NCI-H1048 (cell line): ENCODE data around the gene SLC22A14.
"Not testable (repeated sequence)": the region's sequence is repeated elsewhere in the genome, so short reads cannot be mapped to it uniquely, and the experiment has no call there.

Experiments
- DNase-seq: peaks from one replicate; lab custom pipeline; 2025; lab: John Stamatoyannopoulos, UW

The SLC22A14 gene, protein sequence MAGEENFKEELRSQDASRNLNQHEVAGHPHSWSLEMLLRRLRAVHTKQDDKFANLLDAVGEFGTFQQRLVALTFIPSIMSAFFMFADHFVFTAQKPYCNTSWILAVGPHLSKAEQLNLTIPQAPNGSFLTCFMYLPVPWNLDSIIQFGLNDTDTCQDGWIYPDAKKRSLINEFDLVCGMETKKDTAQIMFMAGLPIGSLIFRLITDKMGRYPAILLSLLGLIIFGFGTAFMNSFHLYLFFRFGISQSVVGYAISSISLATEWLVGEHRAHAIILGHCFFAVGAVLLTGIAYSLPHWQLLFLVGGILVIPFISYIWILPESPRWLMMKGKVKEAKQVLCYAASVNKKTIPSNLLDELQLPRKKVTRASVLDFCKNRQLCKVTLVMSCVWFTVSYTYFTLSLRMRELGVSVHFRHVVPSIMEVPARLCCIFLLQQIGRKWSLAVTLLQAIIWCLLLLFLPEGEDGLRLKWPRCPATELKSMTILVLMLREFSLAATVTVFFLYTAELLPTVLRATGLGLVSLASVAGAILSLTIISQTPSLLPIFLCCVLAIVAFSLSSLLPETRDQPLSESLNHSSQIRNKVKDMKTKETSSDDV

DNA sequence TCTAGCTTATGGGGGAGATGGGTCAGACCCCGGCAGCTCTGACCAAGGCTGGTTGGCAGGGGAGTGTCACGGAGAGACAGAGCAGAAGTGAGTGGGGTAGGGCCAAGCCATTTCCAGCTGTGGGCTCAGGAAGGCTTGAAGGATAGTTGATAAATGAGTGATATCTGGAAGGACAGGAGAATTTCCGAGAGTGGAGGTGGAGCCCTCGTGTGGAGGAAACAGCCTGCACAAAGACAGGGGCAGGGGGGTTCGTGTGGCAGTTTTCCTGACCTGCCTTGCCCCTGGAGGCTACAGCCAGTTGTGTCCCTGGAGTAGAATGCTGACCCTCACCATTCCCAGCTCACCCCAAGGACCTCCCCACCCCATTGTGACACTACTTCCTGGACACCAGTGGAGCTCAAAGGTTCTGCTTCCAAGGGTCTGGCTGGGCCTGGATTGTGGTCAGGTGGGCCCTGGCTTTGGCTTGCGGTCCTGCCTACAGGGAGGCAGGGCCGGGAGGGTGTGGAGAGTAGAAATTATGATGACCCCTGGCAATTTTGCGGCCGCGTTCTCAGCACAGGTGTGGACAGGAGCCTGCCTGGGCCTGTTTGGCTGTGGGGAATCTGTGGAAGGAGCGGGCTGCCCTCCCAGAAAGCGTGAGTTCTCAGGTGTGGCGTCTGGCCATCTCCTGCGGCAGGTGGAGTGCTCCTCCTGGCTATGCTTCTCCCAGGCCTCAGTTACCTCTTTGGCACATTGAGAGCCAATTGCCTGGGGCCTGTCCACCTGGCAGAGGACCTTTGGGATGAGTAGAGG lies at the start of gene SLC22A14:
Gene SLC22A14 (plus strand): TSS at position 400 of the 792 bp plus-strand sequence. CDS start 23,733 bp downstream, outside the sequence.
- no peak for DNase-seq

DNA sequence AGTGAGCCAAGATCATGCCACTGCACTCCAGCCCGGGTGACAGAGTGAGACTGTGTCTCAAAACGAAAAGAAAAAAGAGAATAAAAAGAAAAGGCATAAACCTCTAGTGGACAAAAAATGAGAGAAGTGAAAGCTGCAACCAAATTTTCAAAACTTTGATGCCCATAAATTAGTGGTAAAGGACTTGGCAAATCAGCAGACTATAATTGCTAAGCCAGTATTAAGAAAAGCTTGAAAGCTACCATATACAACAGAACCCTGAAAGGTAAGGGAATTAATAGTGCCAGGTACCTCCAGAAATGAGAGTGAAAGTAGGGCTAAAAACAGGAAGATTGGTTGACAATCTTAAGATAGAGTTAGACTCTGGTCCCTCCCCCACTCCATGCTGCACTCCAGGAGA lies 49.4 kb upstream of the SLC22A14 start:
- DNase-seq: no peak

DNA sequence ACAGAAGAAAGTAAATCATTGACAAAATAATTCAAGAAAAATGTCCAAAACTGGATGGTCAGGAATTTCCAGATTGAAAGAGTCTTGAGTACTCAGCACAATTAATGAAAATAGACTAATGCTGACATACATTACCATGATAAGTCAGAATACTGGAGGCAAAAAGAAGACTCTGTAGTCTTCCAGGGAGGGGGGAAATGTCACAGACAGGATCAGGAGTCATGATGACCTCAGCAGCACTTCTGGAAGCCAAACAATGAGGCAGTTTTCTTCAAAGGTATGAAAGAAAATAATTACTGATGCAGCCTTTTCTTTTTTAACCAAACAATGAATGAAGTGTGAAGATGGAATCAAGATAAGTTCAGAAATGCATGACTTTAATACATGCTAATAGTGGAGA lies 46.6 kb upstream of the SLC22A14 start:
- DNase-seq: no peak

DNA sequence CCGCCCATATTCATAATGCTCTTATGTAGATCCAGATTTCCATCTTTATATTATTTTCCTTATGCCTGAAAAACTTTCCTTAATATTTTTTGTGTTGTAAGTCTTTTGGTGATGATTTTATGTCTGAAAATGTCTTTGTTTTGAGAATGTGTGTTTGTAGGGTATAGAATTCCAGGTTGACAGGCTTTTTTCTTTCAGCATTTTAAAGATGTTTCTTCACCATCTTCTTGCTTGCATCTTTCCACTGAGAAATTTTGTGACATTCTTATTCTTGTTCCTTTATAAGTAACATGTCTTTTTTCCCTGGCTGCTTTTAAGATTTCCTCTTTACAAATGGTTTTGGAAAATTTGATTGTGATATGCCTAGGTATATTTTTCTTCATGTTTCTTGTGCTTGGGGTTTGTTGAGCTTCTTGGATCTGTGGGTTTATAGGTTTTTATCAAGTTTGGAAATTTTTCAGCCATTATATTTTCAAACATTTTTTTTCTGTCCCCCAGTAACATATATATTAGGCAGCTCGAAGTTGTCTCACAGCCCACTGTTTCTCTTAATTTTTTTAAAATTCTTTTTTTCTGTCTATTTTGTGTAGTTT lies 43.6 kb upstream of the SLC22A14 start:
- no peak for DNase-seq

DNA sequence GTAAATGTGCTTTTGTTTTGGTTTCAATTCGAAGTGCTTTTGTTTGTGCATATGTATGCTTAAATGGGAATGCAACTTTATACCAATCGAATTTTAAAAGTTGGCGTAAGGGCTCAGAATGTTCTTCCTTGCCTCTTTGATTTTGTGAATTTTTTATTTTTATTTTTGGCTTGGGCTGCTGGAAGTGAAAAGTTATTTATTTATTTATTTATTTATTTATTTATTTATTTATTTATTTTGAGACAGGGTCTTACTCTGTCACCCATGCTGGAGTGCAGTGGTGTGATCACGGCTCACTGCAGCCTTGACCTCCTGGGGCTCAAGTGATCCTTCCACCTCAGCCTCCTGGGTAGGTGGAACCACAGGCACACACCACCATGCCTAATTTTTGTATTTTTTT lies 39.3 kb upstream of the SLC22A14 start:
- not testable (repeated sequence) for DNase-seq

DNA sequence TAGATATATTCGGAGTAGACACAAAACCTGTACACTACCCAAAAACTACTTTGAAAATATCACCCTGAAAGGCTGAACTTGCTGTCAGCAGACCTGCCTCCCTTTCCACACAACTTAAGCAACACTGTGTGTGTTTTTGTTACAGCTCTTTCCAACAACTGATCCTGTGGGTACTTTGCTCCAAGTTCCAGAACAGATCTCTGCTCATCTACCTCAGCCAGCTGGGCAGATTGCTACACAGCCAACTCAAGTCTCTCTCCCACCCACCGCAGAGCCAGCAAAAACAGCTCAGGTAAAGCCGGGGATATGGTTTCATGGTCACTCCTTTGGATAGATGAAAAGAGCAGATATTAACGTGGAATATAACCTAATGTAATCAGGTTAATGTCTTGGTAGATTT lies 36.2 kb upstream of the SLC22A14 start:
- DNase-seq: no peak

DNA sequence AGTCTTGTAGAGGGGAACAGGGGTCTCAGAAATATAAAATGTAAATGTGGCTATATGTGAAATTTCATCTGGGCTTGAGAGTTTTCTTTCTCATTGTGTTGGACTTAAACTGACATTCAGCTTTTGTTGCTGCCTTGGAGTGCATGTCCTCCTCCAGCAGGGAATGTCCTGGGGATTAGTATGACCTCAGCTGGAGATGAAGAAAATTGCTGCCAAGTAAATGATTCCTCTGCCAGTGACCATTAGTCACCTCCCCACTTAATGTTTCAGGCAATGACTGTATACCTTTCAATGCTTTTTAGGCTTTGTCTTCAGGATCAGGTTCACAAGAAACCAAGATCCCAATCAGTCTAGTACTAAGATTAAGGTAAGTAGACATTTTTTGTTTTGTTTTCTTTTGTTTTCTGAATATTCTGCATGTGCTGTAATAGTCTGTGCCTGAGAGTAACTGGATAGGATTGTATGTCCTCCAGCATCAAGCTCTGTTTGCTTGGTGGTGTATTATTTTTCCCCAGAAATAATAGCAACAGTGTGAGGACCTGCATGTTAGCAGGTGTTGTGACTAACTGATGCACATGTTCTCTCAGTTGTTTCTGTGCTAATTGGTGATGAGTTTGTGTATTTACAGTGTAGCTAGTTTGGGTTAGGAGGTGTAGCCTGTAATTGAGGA lies 34.6 kb upstream of the SLC22A14 start:
- DNase-seq: no peak

DNA sequence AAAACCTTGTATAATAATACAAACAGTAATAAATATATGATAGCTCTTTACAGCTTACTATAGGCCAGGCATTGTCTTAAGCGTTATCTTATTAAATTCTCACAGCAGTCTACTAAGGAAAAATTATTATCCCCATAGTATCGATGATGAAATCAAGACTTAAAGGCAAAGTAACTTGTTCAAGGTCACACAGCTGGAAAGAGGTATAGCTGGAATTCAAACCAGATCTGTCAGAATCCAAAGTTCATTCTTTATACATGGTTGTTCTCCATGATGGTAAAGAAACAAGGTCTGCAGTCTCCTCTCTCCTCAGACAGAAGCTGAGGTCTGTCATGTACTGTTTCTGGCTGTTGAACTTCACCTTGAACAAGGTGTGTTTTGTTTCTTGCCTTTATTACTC lies 31.9 kb upstream of the SLC22A14 start:
- no peak for DNase-seq

DNA sequence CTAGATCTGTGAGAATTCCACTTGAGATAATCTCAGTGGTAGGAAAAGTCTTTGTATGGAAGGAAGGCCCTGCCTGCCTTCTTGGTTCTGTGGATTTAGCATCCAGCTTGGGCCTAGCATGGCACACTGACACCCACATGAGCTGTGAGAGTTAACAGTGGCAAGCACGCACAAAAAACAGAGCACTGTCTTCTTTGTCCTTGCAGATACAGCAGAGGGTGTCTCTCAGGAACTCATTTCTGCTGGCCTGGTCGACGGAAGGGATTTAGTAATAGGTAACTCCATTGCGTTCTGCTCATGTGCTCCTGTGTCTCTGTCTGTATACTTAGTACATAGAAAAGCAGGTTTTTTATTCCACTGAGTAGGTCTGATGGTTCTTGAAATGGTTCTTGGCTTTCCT lies 30.9 kb upstream of the SLC22A14 start:
- no peak for DNase-seq

DNA sequence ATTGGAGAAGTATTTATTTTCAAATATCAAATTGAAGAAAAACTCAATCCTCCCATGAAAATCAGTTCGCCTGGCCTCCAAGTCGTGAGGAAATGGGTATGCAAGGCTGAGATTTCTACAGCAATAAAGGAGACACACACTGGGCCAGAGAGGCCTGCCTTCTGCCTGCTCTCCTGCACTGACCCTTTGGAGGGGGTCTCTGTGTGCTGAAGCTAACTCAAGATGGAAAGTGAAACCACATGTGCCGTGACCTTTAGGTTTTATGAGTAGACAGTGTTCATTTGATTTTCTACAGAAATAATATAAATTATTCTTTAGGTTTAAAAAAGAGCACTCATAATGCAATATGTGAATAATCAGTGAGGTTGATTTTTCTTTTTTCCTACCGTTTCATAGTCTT lies 28.4 kb upstream of the SLC22A14 start:
- no peak for DNase-seq

DNA sequence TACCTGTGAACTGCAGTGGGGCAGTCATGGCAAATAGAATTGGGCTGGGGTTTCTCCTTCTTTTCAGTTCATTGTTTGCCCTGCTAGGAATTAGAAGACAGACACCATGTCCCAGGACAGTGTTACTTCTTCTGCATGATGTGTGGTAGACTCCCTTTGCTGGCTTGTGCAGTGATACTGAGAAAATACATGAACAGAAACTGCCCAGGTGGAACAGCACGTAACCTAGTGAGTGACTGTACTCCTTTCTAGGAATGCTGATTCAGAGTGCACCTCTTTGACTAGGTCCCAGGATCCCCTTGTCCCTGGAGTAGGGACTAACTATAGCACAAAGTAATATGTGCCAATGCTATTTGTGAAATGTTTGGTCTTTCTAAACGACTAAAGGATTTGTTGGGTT lies 27.2 kb upstream of the SLC22A14 start:
- DNase-seq: no peak

DNA sequence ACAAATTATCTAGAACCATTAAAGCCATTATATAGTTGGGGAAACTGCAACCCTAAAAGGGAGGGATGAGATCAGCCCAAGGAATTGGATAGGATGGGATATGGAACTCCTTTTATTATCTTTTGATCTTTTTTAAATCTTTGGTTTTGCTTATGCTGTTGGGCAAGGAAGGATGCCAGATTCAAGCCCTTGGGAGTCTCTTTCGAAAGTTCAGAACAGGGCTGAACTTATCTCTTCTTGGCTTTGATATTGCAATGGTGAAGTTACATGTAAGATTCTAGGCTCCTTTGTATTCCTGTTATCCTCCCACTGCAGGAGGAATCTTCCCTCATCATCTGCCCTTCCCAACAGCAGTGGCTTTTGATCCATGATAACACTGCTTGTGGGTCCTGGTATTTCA lies 26.5 kb upstream of the SLC22A14 start:
- DNase-seq: no peak

DNA sequence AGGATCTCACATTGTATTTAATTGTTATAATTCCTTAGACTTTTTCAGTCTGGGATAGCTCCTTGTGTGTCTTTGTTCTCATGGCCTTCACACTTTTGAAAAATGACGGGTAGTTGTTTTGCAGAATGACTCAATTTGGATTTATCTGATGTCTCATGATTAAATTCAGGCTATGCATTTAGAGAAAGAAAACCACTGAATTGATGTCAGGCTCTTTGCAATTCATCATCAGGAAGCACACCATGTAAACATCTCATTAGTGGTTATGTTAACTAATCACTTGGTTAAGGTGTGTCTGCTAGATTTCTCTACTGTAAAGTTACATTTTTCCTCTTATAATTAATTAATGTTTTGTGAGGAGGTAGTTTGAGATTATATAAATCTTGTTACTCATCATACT lies 24.5 kb upstream of the SLC22A14 start:
- no peak for DNase-seq

DNA sequence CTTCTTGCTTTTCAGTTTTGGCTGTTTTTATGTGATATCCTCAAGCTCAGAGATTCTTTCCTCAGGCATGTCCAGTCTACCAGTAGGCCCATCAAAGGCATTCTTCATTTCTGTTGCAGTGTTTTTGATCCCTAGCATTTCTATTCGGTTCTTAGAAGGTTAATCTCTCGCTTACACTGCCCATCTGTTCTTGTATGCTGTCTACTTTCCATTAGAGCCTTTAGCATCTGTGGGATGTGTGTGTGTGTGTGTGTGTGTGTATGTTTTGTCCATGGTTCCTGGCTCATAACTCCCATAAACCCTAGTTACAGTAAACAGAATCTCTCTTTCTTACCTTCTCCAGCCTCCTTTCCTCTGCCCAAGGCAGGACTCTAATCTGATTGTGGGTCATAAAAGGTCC lies 21.6 kb upstream of the SLC22A14 start:
- no peak for DNase-seq

DNA sequence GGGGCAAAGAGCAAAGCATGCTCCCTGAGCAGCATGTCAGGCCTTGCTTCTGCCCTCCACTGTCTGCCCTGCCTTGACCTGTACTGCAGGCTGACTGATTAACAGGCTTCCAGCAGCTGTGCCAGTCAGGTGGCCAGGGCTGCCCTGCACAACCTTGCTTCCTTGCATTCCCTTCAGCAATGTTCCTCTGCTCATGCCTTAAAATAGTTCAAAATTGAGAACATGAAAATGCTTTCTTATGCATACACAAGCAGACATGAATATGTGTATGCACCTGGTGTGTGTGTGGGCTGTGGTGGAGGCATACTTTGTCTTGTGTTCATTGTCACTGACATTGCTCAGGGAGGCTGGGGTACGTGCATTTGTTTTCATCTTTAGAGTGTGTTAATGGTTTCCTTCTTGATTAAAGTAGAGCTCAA lies 17.7 kb upstream of the SLC22A14 start:
- no peak for DNase-seq

DNA sequence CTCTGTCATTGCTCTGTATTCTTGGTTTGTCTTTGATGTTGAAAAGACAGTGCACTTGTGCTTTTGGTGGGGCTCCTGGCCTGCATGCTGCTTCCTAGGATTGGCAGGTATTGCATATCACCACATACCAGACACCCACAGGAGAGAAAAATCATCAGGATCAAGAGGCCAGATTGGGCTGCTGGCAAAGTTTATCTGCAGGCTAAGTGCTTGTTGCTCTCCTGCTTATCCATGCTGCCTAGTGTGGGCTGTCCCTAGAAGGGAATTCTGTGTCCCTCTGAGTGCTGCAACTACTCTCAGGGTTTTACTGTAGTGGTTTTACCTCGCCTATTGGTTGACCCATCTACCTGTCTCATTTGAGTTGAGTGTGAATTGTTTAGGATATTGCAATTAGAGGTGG lies 17.3 kb upstream of the SLC22A14 start:
- DNase-seq: no peak

DNA sequence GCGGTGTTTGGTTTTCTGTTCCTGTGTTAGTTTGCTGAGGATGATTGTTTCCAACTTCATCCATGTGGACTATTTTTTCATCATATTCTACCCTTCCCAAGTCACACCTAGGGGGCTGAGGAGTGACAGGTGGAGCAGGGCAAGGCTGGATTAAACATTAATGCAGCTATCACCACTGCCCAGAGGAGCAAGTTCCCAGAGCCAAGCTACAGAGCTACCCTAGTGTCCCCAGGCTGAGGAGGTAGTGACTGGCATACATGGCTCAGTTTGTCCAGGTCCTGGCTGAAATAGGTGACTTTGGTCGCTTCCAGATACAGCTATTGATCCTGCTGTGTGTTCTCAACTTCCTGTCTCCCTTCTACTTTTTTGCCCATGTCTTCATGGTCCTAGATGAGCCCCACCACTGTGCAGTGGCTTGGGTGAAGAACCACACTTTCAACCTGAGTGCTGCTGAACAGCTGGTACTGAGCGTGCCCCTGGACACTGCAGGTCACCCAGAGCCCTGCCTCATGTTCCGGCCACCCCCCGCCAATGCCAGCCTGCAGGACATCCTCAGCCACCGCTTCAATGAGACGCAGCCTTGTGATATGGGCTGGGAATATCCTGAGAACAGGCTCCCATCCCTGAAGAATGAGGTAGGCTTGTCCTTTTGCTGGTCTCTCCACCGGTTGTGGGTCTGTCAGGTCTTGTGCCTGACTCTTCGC lies 16.3 kb upstream of the SLC22A14 start, which contains the start of gene SLC22A13:
Gene SLC22A13 (plus strand): TSS at position 209 of the 704 bp plus-strand sequence. CDS start 49 bp downstream, at position 258.
- DNase-seq: no peak

DNA sequence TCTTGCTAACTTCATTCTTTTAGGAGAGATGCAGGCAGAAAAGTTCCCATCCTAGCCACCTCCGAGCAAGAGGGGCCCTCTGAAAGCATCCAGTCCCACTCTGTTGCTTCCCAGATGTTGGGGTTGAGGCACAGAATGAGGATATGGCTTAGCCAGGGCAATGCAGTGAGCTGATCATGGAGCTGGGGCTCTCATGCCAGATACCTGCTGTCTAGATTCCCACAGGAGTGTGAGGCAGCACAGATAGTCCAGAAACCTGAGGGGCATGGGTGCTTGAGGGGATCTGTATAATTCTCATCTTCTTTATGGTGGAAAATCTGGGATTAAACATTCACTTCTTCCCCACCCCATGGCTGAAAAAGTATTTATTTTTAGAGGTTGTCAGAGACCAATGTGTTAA lies 15.3 kb upstream of the SLC22A14 start:
- no peak for DNase-seq

DNA sequence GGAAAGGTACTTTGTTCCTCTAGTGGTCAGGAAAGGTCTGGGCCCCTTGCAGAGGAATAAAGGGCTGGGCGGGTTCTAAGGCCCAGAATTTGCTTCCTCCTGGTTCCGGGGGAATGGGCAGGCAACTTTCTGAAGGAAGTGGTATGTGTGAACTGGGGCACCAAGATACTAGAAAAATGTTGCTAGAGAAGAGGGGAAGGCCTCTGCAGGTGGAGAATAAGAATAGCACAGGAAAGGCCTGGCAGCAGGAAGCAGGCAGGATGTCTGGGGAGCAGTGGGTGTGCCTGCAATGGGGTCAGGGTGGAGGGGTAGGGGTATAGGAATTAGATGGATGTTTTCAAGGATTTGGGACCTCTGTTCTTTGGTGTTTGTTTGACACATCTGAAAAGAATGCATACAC lies 14.4 kb upstream of the SLC22A14 start:
- DNase-seq: no peak

DNA sequence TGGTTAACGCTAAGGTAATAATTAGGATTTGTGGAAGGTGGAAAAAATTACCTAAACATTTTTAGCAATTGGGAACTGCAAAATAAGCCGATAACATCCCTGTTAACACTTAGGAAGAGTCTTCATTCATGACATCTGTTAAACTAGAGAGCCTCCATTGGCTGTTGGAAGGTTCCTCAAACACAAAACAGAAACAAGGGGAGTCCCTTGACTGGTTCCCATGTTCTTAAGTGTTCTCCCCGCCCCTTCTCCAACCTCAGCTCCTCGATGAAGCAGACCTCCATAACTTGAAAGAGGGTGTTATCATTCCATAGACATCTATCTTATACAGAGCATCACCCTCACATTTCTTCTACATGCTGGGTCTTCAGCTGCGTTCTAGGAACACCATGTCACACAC lies 14.0 kb upstream of the SLC22A14 start:
- no peak for DNase-seq

DNA sequence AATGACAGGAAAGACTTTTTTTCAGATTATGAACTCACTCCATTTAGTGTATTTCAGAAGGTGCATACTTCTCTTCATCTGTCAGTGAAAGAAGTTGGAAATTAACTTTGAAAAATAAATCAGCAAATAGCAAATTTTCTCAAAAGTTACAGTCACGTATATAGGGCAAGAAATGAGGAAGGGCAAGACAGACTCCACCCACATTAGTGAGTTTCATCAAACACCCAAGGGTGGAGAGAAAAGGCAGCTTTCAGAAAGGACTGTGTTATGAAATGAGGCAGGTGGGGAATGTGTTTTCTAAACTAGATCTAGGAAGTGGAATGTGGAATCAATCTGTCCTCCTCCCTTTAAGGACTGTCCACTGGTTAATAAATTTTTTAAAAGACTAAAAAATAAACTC lies 13.6 kb upstream of the SLC22A14 start:
- DNase-seq: no peak
